Neural progenitor cell (in vitro differentiated cells): ENCODE data around the gene LINC00237. TPM values are rescaled to one million over a fixed set of nuclear protein-coding genes. Genes with fewer than 3 reads are reported as not detected.

Source experiments
- DNase-seq: peaks from one replicate; pipeline ENCODE4 v3.0.0-alpha.2; 2016; ENCODE audit warnings: low spot score
- H2AFZ ChIP-seq: fragments of 200-600 bp; sonication (generic); replicated peaks from 2 replicates; pipeline ENCODE4 v1.6.1; 2016; ENCODE audit warnings: antibody characterized with exemption
- H3F3A ChIP-seq: fragments of 200-600 bp; sonication (generic); 2 replicates; pipeline ENCODE4 v1.6.1; 2016; ENCODE audit warnings: antibody characterized with exemption, low read depth
- H3K27ac ChIP-seq: fragments of 200-600 bp; sonication (generic); 2 replicates; pipeline ENCODE4 v1.5.1; 2016; ENCODE audit warnings: mild to moderate bottlenecking
- H3K27me3 ChIP-seq: fragments of 200-600 bp; sonication (generic); 2 replicates; pipeline ENCODE4 v1.6.1; 2016; ENCODE audit warnings: mild to moderate bottlenecking, moderate library complexity
- H3K36me3 ChIP-seq: fragments of 200-600 bp; sonication (generic); 2 replicates; pipeline ENCODE4 v1.5.1; 2016
- H3K4me1 ChIP-seq: fragments of 200-600 bp; sonication (generic); 2 replicates; pipeline ENCODE4 v1.6.1; 2016; ENCODE audit warnings: mixed run types
- H3K4me2 ChIP-seq: fragments of 200-600 bp; sonication (generic); 2 replicates; pipeline ENCODE4 v1.6.1; 2016
- H3K4me3 ChIP-seq: fragments of 200-600 bp; sonication (generic); 2 replicates; pipeline ENCODE4 v1.5.1; 2016
- H3K79me2 ChIP-seq: fragments of 200-600 bp; sonication (generic); 2 replicates; pipeline ENCODE4 v1.6.1; 2016; ENCODE audit warnings: low read depth
- H3K9ac ChIP-seq: fragments of 200-600 bp; sonication (generic); 2 replicates; pipeline ENCODE4 v1.6.1; 2016
- H3K9me3 ChIP-seq: fragments of 200-600 bp; sonication (generic); 2 replicates; pipeline ENCODE4 v1.5.1; 2016; ENCODE audit warnings: low read depth
- H4K20me1 ChIP-seq: fragments of 200-600 bp; sonication (generic); 2 replicates; pipeline ENCODE4 v1.6.1; 2016; ENCODE audit warnings: low read depth
- H3K27ac Mint-ChIP-seq: 3 replicates; pipeline ENCODE4 v1.8.0; 2021; ENCODE audit warnings: mixed read lengths
- H3K27me3 Mint-ChIP-seq: 2 replicates; pipeline ENCODE4 v1.8.0; 2022; ENCODE audit warnings: low read depth, mild to moderate bottlenecking, inconsistent platforms, moderate library complexity, mixed read lengths; ENCODE audit not compliant: insufficient read depth
- H3K36me3 Mint-ChIP-seq: 3 replicates; pipeline ENCODE4 v1.8.0; 2021; ENCODE audit warnings: mixed read lengths
- H3K4me1 Mint-ChIP-seq: 3 replicates; pipeline ENCODE4 v1.8.0; 2021; ENCODE audit warnings: mixed read lengths
- H3K4me3 Mint-ChIP-seq: 3 replicates; pipeline ENCODE4 v1.8.0; 2021; ENCODE audit warnings: mild to moderate bottlenecking, moderate library complexity, mixed read lengths
- H3K9me3 Mint-ChIP-seq: 3 replicates; pipeline ENCODE4 v1.8.0; 2020; ENCODE audit warnings: mixed read lengths
- CTCF ChIP-seq: fragments of 200-600 bp; sonication (generic); IDR thresholded peaks from 2 replicates; pipeline ENCODE4 v1.5.1; 2017; ENCODE audit warnings: antibody characterized with exemption, mild to moderate bottlenecking
- EZH2 ChIP-seq: fragments of 200-600 bp; sonication (generic); IDR thresholded peaks from 2 replicates; pipeline ENCODE4 v1.6.1; 2017; ENCODE audit warnings: antibody characterized with exemption, mild to moderate bottlenecking, moderate library complexity
- EZH2phosphoT487 ChIP-seq: fragments of 200-600 bp; sonication (generic); IDR thresholded peaks from 2 replicates; pipeline ENCODE4 v1.6.1; 2017; ENCODE audit warnings: antibody characterized with exemption
- total RNA-seq: library from RNA; depleted of rRNA; stranded (reverse); fragments of >200 nt; gene quantifications from 2 replicates; pipeline ENCODE4 v1.2.3, GENCODE V29; 2015; ENCODE audit warnings: low replicate concordance

LINC00237 gene
- total RNA-seq, 1 donor from 2014 or later, result not detected

DNA sequence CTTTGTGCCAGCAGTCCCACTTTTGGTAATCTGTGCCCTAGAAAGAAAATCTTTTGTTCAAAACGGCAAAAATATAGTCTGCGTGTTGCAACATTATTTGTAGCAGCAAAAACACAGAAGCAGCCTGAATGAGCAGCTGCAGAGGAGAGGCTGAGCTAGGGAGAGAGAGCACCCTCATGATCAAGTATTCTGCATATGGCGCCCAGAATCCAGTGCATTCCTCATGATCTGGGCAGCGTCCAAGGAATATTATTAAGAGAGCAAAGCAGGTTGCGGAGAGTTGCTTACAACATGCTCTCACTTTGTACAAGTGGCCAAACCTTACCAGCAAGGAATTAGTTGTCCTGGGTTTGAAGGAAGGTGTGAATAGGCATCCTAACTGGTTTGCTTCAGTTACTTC lies 45.6 kb upstream of the LINC00237 start:
- no peaks in the 10 kb centered on the region for H3K36me3 Mint-ChIP-seq
- H2AFZ ChIP-seq, result no peak overlapping the region
- no peak overlapping the region for H3K27ac ChIP-seq
- peaks cover 5% of the 10 kb centered on the region for H3K4me1 ChIP-seq
- H3K9ac ChIP-seq, result no peak overlapping the region
- no peaks in the 10 kb centered on the region for H3K27me3 ChIP-seq
- no peaks in the 10 kb centered on the region for H3K9me3 ChIP-seq
- DNase-seq, result no peak
- H3K79me2 ChIP-seq, result no peaks in the 10 kb centered on the region
- no peaks in the 10 kb centered on the region for H3F3A ChIP-seq
- H3K9me3 Mint-ChIP-seq, result no peaks in the 10 kb centered on the region
- H3K4me3 Mint-ChIP-seq, result no peak overlapping the region
- H3K27ac Mint-ChIP-seq, result no peak overlapping the region
- no peaks in the 10 kb centered on the region for H3K36me3 ChIP-seq
- no peaks in the 10 kb centered on the region for H3K27me3 Mint-ChIP-seq
- H3K4me1 Mint-ChIP-seq, result no peaks in the 10 kb centered on the region
- no peak overlapping the region for H3K4me3 ChIP-seq
- H3K4me2 ChIP-seq, result no peak overlapping the region
- H4K20me1 ChIP-seq, result no peaks in the 10 kb centered on the region
- TF ChIP-seq CTCF, result no peak
- no peak for TF ChIP-seq EZH2phosphoT487

DNA sequence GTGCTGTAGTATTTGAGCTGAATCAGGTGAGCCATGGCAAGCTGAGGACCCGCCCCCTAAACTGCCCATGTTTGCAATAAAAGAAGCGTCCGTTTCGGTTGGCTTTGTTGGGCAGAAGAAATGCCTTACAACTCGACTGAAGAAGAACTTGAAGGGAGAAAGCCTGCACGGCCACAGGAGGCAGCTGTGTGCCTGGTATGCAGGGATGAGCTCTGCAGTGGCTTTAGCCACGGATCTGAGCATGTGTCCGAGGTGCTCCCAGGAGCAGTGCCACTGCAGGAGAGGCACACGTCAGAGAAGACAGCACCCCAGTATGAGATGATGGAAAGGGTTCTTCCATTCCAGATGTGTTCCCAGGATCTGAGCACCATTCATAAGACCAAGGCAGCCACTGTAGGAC lies 43.2 kb upstream of the LINC00237 start:
- Histone ChIP-seq H3K4me3 (no peak overlapping the region), H3K4me2 (no peak overlapping the region), H3K36me3 (no peaks in the 10 kb centered on the region), H3K9ac (no peak overlapping the region), H3K27me3 (no peaks in the 10 kb centered on the region), H2AFZ (no peak overlapping the region), H3K79me2 (no peaks in the 10 kb centered on the region), H3K27ac (no peak overlapping the region), H4K20me1 (no peaks in the 10 kb centered on the region), H3K4me1 (peaks cover 5% of the 10 kb centered on the region), H3F3A (no peaks in the 10 kb centered on the region), H3K9me3 (no peaks in the 10 kb centered on the region)
- peak; percentile 24 for DNase-seq
- Mint-ChIP-seq H3K36me3 (no peaks in the 10 kb centered on the region), H3K4me1 (no peaks in the 10 kb centered on the region), H3K27me3 (no peaks in the 10 kb centered on the region), H3K9me3 (no peaks in the 10 kb centered on the region), H3K27ac (no peak overlapping the region), H3K4me3 (no peak overlapping the region)
- TF ChIP-seq EZH2 (no peak), EZH2phosphoT487 (no peak), CTCF (no peak)

GRCh38 chr20:21147593-21147992 lies 41.4 kb upstream of the LINC00237 start:
- Histone ChIP-seq H3K79me2 (no peaks in the 10 kb centered on the region), H3K36me3 (no peaks in the 10 kb centered on the region), H3K4me1 (peaks cover 5% of the 10 kb centered on the region), H3K27ac (no peak overlapping the region), H4K20me1 (no peaks in the 10 kb centered on the region), H3K9ac (no peak overlapping the region), H3F3A (no peaks in the 10 kb centered on the region), H3K4me3 (no peak overlapping the region), H3K27me3 (no peaks in the 10 kb centered on the region), H2AFZ (no peak overlapping the region), H3K4me2 (no peak overlapping the region), H3K9me3 (no peaks in the 10 kb centered on the region)
- H3K27ac Mint-ChIP-seq, result no peak overlapping the region
- no peaks in the 10 kb centered on the region for H3K9me3 Mint-ChIP-seq
- H3K36me3 Mint-ChIP-seq, result no peaks in the 10 kb centered on the region
- no peak for DNase-seq
- no peak overlapping the region for H3K4me3 Mint-ChIP-seq
- no peaks in the 10 kb centered on the region for H3K4me1 Mint-ChIP-seq
- H3K27me3 Mint-ChIP-seq, result no peaks in the 10 kb centered on the region
- TF ChIP-seq CTCF (no peak), EZH2phosphoT487 (no peak), EZH2 (no peak)

DNA sequence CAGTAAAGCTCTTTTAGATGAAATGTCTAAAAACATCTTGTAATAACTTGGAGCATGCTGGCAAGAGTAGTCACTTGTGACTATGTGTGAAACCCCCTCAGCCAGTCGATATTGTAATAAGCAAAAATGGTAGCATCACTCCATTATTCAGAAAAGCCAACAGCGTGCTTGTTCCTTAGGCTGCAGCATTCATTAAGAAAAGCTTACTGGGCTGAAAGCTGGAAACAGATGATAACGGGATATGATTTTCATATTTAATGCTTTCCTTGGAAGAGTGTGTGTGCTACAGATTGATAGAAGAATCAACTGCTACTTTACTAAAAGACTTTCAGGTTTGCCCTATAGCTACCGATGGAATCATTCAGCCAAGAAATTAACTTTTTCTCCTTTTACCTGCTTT lies 40.1 kb upstream of the LINC00237 start:
- H3K27me3 Mint-ChIP-seq, result no peaks in the 10 kb centered on the region
- Histone ChIP-seq H3K4me3 (no peak overlapping the region), H2AFZ (no peak overlapping the region), H3K4me2 (no peak overlapping the region), H3K27me3 (no peaks in the 10 kb centered on the region), H3K4me1 (peaks cover 5% of the 10 kb centered on the region), H3K9me3 (no peaks in the 10 kb centered on the region), H3K27ac (no peak overlapping the region), H4K20me1 (no peaks in the 10 kb centered on the region), H3F3A (no peaks in the 10 kb centered on the region), H3K36me3 (no peaks in the 10 kb centered on the region), H3K79me2 (no peaks in the 10 kb centered on the region), H3K9ac (no peak overlapping the region)
- DNase-seq, result no peak
- no peaks in the 10 kb centered on the region for H3K36me3 Mint-ChIP-seq
- no peaks in the 10 kb centered on the region for H3K4me1 Mint-ChIP-seq
- no peaks in the 10 kb centered on the region for H3K9me3 Mint-ChIP-seq
- no peak overlapping the region for H3K27ac Mint-ChIP-seq
- H3K4me3 Mint-ChIP-seq, result no peak overlapping the region
- no peak for TF ChIP-seq EZH2phosphoT487
- no peak for TF ChIP-seq EZH2
- TF ChIP-seq CTCF, result no peak
